Endothelial cell of umbilical vein (primary cell): ENCODE data around the gene BRMS1.

Experiments used
- EZH2 ChIP-seq: IDR thresholded peaks from 2 replicates; pipeline ENCODE4 v1.6.1; 2012; ENCODE audit warnings: borderline replicate concordance, low read depth, mild to moderate bottlenecking, moderate library complexity, low read length, inconsistent platforms; ENCODE audit not compliant: severe bottlenecking
- POLR2A ChIP-seq: IDR thresholded peaks from 2 replicates; pipeline ENCODE4 v1.6.1; 2012; ENCODE audit warnings: low read depth, mild to moderate bottlenecking, control low read depth, low read length
- POLR2AphosphoS5 ChIP-seq: IDR thresholded peaks from 2 replicates; pipeline ENCODE4 v1.6.1; 2012; ENCODE audit warnings: low read depth, mild to moderate bottlenecking, control low read depth, low read length, moderate library complexity; ENCODE audit not compliant: insufficient read depth
- TF ChIP-seq, protein P1 (sequence below), 2 donors: IDR thresholded peaks; 1 replicate in 1 of 2; 2 replicates in 1 of 2; pipeline ENCODE4 v1.5.1; 2011; ENCODE audit warnings: low read length in 2 of 2, mild to moderate bottlenecking in 2 of 2, moderate library complexity in 2 of 2, control low read depth in 1 of 2, inconsistent platforms in 1 of 2, low read depth in 1 of 2; ENCODE audit not compliant: insufficient read depth in 1 of 2; ENCODE audit errors: extremely low read depth in 1 of 2
- TF ChIP-seq, protein P2 (sequence below): IDR thresholded peaks from 2 replicates; pipeline ENCODE4 v1.6.1; 2011; ENCODE audit not compliant: insufficient read depth, insufficient read length

DNA sequence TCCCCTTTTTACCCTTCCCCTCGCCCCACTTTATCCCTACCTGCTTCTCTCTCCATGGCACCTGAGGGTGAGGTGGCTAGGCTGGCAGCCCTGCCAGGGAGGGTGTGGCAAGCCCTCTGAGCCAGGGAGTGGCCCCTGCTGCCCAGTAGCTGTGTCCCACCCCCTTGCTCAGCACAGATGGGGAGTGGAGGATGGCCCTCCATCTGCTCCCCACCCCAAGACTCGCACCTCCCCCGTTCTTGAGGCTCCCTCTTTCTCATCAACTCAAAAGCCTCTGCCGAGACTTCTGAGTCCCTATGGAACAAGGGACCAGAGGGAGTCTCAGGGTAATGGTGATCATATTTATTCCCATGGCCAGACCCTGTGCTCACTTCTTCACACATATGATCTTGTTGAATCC lies 51.6 kb downstream of the BRMS1 start:
- TF ChIP-seq, protein P1, sequence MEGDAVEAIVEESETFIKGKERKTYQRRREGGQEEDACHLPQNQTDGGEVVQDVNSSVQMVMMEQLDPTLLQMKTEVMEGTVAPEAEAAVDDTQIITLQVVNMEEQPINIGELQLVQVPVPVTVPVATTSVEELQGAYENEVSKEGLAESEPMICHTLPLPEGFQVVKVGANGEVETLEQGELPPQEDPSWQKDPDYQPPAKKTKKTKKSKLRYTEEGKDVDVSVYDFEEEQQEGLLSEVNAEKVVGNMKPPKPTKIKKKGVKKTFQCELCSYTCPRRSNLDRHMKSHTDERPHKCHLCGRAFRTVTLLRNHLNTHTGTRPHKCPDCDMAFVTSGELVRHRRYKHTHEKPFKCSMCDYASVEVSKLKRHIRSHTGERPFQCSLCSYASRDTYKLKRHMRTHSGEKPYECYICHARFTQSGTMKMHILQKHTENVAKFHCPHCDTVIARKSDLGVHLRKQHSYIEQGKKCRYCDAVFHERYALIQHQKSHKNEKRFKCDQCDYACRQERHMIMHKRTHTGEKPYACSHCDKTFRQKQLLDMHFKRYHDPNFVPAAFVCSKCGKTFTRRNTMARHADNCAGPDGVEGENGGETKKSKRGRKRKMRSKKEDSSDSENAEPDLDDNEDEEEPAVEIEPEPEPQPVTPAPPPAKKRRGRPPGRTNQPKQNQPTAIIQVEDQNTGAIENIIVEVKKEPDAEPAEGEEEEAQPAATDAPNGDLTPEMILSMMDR (IDR thresholded peaks at IDR 0.05; ENCODE audit: extremely low read depth in 1 of 2, insufficient read depth in 1 of 2, low read depth in 1 of 2, low read length in 2 of 2) = no peak
- TF ChIP-seq POLR2A (no peak), POLR2AphosphoS5 (no peak), EZH2 (no peak)
- TF ChIP-seq, protein P2, sequence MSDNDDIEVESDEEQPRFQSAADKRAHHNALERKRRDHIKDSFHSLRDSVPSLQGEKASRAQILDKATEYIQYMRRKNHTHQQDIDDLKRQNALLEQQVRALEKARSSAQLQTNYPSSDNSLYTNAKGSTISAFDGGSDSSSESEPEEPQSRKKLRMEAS = no peak
